ENCODE results near the gene ATF7. TPM values are rescaled to one million over a fixed set of nuclear protein-coding genes. Genes with fewer than 3 reads are reported as not detected.
"Not testable (repeated sequence)": the region's sequence is repeated elsewhere in the genome, so short reads cannot be mapped to it uniquely, and the experiment has no call there.

ATF7 gene
- total RNA-seq, 1 experiment from 2014 or later = 8.5 TPM

DNA sequence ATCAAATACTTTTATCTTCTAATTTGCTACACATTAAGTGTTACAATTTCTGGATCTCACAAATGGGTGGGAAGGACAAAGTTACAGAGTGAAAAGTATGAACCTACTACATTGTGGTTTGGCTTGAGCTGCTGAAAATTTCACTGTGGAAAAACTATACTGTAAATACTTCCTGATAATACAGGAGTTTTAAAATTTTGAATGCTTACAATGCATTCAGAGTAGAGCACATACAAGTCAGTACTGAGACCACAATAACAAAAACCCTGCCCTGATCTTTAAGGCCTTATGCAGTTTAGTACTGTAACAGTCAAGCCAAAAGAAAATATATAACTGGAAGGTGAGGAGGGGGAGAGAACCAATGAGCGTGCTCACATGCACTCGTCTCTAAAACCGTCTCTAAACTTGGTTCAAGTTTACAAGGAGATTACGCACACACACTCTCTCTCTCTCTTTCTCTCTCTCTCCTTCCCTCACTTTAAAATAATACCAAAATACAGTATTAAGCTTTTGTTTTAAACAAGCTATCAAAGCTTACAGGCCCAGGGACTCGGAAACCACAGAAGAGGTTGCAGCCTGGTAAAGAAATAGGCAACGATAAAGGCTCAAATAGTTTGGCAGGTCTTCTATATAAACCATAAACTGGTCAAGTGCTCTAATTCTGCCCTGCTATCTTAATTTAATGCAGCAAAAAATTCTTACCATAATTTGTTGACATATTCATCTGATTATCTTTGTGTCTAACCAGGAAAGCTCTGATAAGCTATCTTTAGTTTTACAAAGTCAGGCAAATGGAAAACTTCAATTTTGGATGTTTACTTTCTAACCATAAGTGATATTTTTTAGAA is 58.0 kb downstream of the ATF7 start:
- DNase-seq (ENCODE audit: low read depth) = no peak

DNA sequence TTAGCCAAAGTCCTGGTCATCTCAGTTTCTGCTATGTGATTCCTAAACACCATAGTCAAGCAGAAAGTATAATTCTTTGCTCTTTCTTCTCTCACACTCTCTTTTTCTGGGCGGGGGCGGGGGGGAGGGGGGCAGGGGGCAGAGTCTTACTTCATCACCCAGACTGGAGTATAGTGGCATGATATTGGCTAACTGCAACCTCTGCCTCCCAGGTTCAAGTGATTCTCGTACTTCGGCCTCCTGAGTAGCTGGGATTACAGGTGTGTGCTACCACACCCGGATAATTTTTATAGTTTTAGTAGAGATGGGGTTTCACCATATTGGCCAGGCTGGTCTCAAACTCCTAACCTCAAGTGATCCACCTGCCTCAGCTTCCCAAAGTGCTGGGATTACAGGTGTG is 60.8 kb downstream of the ATF7 start:
- DNase-seq (ENCODE audit: low read depth) = not testable (repeated sequence)

DNA sequence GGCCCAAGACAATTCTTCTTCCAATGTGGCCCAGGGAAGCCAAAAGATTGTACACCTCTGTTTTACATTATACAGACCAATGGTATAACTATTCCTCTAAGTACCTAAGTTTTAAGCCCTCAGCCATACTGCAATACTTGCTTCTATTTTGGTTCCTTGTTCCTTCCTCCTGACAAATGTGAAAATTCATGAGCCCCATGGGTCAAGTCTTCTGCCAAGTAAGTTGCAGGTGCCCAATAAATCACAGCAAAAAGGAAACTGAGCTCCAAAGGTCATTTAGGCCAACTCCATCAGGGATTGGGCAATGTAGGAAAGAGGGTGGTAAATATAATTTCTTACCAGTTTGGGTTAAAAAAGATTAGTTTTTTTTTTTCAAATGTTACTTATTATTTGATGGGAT is 61.2 kb downstream of the ATF7 start:
- DNase-seq (ENCODE audit: low read depth) = no peak

DNA sequence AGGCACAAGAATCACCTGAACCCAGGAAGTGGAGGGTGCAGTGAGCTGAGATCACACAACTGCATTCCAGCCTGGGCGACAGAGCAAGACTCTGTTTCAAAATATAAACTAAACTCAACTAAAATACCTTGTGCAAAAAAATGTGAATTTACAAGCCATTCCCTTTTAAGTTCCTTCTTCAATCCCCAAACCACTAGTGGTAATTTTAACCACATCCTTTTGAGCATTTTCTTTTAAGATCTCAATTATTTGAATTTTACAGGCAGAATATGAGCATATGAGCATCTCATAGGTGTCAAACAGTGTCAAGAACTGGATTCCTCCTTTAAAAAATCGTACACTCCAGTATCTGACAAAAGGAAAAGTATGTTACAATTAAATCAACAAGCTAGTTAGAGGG is 61.9 kb downstream of the ATF7 start:
- DNase-seq (ENCODE audit: low read depth) = no peak

DNA sequence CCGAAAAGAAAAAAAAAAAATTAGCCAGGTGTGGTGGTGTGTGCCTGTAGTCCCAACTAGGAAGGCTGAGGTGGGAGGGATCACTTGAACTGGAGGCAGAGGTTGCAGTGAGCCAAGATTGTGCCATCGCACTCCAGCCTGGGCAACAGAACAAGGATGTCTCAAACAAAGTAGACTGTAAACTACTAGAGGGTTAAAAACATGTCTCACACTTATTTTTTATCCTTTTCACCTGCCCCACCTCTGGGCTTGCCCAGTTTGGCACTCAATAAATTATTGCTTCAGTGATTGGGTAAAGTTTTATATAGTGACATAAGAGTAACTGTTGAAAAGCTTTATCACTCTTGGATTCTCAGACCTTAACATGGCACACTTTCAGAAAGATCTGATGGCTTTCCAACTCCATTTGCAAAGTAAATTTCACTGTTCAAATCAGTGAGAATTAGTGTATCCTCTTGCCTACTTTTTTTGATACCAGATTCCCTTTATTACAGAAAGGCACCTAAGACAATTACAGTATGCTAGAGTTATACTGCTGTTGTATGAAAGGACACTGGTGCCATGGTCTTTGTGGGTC is 62.6 kb downstream of the ATF7 start:
- no peak for DNase-seq (ENCODE audit: low read depth)

DNA sequence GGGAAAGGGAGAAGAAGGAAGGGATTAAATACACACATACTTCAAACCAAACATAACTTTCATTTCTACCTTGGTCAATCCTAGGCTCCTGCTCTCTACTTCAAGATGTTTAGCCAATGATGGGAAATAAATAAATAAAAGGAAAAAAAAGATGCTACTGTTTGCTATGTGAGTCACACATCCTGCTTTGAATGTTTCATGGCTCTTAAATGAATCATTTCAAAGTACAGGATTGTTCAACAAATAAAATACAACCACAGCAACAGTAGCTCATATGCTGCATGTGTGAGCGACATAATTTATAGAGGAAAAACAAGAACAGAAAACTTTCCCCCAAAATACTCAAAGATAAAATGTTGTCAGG is 64.6 kb downstream of the ATF7 start:
- peak; percentile 96 for DNase-seq (ENCODE audit: low read depth)

DNA sequence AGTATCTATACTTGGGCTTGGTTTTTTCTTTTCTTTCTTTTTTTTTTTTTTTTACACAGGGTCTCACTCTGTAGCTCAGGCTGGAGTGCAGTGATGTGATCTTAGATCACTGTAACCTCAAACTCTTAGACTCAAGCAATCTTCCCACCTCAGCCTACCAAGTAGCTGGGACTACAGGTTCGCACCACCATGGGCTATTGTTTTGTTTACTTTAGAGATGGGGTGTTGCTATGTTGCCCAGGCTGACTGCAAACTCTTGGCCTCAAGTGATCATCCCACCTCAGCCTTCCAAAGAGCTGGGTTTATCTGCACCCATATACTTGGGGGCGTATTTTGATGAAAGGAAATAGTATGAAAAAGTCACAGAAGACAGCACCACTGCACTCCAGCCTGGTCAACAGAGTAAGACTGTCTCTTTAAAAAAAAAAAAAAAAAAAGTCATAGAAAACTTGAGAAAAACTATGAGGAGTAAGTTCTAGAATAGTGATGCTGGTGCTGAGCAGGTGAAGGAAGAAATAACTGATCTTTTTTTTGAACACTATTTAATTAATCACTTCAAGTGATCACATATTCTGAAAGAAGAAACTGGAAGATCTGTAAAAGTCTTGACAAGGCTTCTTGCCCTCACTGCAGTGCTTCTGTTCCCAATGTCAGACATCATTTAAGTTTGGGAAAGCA is 65.1 kb downstream of the ATF7 start:
- DNase-seq (ENCODE audit: low read depth) = peak; percentile 53

DNA sequence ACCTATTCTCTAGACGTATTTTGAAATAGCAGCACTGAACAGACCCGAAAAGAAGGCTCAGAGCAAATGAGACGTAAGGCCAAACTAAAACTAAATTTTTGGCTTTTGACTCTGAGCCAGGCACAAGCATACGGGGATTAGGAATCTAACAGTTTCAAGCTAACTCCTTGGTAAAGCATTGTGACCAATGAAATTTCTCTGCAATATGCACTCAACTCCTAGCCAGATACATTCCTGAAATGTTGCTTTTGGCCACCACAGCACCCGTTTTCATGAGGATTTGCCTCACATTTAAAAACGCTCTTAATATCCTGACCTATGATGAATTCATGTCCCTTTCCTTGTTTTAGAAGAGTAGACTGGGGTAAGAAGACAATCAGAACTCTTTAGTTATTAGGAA is 65.8 kb downstream of the ATF7 start:
- DNase-seq (ENCODE audit: low read depth) = no peak

DNA sequence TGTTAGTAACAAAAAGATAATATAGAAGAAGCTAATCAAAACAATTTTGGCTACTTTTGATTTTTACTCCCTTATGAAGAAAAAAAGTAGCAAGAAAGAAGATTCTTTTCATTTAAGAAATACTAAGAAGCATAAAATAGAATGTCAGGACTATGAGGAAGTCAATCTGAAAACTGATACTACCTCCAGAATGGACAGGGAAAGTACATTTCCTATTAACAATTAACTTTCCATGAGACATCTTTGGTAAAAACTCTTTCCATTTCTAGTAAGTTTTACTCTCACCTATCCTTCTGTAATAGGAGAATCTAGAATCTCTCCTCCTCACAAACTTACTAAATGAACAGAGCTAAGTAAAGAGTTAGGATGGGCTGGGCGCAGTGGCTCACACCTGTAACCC is 67.6 kb downstream of the ATF7 start:
- no peak for DNase-seq (ENCODE audit: low read depth)

DNA sequence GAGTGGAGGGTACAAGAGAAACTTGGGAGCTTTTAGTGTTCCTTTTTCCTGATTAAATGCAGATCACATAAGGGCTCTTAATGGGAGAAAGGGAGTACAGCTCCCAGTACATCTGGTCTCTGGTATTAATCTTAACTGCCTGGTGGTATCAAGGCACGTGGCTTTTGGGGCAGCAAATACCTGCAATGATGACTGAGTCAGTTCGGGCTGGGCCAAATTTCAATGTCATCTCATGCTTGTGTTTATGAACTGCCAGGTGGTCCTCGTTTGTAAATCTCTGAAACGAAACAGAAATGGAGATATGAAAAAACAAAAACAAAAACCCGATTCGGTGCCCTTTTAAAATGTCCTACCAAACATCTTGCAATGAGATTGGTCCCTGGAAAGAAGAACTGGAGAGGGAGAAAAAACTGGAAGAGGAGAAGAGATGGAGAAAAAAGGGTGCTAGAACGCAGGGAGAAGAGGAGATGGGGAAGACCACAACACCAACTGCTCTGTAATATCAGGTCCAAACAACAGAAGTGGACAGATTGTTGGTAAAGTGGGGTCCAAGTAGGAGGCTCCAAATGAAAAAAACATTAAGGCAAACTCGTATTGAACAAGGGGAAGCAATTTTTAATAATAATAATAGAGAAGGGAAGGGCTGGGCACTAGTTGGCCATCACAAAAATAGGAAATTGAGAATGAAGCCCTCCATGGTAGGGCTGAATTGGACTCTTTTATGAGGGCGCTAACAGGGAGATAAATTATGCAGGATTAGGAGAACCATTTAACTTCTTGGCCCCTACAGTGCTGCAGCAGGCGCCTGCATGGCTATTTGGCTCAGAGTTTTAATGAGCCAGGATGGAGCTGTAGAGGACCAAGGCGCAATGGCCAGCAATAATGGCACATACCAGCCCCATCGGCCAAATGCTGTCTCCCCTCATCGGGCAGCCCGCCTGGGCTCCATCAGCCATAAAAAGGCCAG is 73.5 kb downstream of the ATF7 start:
- DNase-seq (ENCODE audit: low read depth) = no peak

DNA sequence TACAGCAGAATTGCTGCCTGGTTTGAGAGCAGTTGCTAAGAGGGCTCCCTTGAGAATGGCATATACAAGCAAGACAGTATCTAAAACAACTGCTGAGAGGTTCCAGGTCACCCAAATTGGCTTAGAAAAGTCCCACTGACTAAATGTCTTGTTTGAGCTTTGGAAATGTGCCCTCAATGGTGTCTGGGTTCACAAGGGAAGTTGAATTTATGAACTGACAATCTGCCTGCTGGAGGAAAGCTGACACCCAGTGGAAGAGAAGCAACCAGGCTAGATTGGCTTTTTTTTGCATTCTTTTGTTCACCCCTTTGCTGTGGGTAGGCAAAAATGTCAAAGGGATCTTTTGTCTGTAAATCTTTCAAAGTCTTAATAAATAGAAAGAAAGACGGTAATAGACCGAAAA is 74.3 kb downstream of the ATF7 start:
- DNase-seq (ENCODE audit: low read depth) = no peak

DNA sequence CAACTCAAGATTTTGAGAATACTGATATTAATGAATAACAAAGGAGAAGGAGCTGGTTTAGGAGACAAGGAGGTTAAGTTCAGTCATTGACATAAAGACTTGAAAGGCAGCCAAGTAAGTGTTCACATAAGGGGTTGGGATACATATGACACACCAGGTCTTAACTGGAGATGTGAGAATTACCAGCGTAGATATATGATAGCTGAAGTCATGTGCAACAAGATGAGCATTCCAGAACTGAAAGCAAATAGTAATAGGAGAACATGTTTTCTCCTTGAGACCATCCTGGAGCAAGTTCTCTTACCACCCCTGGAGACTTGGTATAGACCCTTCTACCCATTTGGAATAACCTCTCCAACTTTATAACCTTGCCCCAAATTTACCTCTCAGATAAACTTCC is 75.6 kb downstream of the ATF7 start:
- peak; percentile 46 for DNase-seq (ENCODE audit: low read depth)

DNA sequence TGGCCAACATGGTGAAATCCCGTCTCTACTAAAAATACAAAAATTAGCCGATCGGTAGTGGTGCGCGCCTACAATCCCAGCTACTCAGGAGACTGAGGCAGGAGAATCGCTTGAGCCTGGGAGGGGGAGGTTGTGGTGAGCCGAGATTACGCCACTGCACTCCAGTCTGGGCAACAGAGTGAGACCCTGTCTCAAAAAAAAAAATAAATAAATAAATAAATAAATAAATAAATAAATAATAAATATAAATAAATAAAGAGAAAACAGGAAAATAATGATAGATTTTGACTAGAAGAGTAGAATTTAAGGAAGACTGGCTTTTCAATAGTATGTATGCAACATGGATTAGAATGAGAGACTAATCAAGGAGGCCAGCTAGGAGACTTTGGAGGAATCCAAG is 76.1 kb downstream of the ATF7 start:
- DNase-seq (ENCODE audit: low read depth) = not testable (repeated sequence)

DNA sequence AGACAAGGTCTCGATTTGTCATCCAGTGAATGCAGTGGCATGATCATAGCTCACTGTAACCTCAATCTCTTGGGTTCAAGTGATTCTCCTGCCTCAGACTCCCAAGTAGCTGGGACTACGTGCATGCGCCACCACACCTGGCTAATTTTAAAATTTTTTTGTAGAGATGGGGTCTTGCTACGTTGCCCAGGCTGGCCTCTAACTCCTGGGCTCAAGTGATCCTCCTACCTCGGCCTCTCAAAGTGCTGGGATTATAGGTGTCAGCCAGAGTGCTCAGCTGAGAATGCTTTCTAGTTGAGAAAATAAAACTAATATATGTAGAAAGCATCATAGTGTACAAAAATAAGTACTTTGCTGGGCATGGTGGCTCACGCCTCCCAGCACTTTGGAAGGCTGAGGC is 77.8 kb downstream of the ATF7 start:
- not testable (repeated sequence) for DNase-seq (ENCODE audit: low read depth)

DNA sequence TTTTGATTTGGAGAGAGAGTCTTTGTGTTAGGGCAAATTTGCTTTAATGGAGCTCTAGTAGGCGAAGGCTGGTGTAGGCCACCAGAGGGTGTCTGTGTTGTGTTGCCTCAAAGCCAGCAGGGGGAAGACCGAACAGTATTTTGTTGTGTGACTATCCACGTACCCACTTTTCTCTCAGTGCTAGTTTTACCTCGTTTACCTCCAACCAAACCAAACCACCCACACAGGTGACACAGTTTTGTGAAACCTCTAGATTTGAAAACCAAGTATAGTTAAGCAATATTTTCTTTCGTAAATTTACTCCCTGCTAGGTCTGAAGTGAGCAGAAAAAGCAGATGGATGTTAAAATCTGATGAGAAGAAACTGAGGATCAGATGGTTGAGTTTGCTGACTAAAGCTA is 82.6 kb downstream of the ATF7 start:
- peak; percentile 59 for DNase-seq (ENCODE audit: low read depth)

DNA sequence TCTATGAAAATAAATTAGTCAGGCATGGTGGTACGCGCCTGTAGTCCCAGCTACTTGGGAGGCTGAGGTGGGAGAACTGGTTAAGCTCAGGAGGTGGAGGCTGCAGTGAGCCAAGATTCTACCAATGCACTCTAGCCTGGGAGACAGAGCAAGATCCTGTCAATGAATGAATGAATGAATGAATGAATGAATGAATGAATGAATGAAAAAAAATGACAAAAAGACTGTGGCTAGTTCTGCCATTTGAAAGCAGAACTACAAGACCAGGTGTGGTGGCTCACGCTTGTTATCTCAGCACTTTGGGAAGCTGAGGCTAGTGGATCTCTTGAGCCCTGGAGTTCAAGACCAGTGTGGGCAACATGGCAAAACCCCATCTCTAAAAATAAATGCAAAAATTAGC is 86.7 kb downstream of the ATF7 start:
- DNase-seq (ENCODE audit: low read depth) = no peak

DNA sequence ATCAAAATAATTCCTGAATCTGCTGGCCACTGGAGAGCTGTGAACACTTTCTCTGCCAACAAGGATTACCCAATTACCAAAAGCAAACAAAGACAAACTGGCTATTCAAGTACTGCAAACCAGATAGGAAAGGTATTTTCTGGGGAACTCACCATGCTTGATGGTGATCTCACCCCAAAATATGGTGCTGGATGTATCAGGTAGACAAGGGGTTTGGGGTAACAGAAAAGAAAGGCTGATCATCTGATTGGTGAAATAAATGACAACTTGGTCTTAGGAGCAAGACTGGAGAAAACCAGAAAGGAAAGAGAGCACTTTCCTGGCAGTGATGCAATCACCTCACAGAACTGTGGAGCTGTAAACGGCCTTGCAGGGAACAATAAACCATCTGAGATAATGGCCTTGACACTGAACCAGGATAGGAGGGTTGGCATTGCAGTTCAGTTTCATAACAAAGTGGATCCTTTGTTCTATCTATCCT is 87.9 kb downstream of the ATF7 start:
- DNase-seq (ENCODE audit: low read depth) = peak; percentile 18

DNA sequence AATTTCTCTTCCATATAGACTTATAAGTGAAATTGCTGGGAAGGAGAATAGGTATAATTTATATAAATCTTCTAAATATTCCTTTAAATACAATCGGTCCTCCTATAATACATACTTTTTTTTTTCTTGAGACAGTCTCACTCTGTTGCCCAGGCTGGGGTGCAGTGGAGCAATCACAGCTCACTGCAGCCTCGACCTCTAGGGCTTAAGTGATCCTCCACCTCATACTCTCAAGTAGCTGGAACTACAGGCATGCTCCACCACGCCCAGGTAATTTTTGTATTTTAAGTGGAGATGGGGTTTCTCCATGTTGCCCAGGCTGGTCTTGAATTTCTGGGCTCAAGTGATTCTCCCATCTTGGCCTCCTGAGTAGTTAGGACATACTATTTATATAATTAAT is 89.2 kb downstream of the ATF7 start:
- DNase-seq (ENCODE audit: low read depth) = no peak

DNA sequence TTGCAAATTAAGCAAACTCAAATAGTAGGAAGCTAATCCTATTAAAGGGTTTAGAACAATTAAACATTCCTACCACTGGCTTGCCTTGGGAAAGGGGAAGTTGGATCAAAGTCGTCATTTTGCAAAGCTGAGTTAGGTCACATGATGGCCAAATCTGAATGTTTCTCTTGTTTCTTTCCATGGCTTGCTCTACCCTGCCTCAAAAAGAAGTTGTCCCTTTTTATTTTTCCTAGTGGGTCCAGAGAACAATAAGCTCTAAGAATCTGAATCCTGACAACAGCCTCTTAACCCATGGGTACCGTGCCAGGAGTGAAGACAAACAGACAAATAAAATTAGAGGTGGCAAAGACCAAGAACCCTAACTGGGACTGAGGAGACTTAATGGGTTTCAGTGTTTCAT is 92.7 kb downstream of the ATF7 start:
- DNase-seq (ENCODE audit: low read depth) = no peak

DNA sequence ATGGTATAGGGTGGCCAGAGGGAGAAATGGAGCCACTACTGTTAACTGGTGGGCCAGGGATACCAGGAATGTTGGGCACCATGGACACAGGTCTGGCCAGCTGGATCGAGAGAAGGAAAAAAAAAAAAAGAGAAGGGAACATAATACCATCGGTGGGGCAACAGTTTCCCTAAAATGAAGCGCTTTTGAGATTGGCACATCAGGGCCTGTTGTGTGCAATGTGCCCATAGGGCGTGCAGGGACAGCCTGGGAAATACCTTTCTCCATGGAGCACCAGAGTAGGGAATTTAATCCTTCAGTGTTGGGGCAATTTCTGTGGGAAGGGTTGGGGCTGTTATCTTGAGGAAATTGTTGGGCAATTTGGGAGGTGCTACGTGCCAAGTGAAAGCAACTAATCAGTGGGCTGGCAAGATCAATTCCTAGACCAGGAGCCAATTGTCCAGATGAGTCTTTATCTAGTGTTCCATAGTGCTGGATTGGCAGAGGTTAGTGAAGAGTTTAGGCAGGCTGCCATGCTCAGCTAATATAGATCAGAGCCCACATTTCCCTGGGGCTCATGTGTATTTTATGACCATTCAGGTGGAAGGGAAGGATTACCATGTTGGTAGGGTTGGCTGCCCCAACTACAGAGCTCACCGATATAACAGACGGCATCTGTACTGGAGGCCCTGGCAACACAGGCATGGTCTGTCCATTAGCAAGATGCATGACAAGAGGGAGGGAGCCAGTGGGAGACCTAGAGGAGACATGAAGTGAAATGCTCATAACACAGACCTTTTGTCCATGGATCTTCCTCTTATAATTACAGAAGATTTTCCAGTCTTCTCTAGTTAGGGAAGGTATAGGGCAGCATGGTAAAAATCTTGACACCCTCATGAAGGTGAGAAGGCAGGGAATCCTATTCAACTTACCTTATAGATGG is 93.4 kb downstream of the ATF7 start:
- no peak for DNase-seq (ENCODE audit: low read depth)

All from HT1080 (cell line).